HG02884 (cell line): ENCODE results near the gene IRF2BP2.
A peak's percentile ranks its signal among the peaks of the same experiment; 100 is the strongest.

Experiments used
- ATAC-seq: cut with Tn5 transposase; IDR thresholded peaks from one replicate; pipeline ENCODE4 v1.9.1; 2021; ENCODE audit warnings: mild to moderate bottlenecking, moderate library complexity; ENCODE audit not compliant: unreplicated experiment

Gene IRF2BP2

DNA sequence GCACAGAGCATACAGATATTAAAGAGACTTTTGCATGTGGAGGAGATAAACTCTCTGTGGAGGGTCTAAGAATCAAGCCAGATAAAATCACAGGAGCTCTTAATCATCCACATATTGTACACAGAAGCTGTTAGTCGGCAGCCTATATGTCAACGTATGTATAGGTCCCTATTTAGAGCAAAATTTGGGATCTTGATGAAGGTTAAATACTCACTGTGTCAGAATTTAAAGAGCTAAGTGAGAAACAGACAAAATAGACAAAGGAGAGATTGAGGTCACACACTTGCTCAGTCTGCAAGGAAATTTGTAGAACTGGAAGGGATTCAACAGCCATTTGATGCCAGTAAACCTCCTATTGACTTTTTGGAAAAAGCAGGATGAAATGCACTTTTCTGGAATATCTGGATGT, 4.1 kb upstream of the IRF2BP2 start:
- ATAC-seq, result no peak

DNA sequence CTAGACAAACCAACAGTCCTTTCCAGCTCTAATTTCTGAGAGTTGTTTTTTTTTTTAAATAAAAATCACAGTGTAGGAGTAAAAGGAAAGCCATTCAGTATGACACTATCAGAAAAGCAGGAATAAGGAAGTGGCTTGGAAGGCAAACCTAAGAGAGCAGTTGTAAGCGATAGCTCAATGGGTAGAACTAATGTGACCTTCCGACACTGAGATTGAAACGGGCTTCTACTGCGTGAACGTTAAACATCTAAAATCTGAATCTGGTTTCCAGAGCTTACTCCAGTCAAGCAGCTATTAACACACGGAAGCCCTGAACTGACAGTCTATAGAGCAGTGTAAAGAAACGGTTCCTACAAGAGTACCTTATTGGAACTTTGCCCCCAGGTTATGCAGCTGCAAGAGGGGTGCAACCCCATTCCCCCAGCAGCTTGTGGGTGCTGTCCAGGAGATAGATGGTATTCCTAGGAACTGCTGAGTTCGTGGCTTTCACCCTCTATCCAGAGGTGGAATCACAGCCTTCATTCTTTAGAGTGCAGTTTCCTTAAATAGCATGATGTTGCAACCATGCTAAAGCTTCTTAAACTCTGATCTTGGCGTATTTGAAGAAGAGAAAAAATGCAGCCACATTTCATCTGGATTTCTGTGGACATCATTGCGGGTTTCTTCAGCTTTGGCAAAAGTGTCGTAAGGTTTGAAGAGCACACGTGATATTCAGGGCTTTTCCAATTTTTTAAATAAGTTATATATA, 3.3 kb upstream of the IRF2BP2 start:
- no peak for ATAC-seq

DNA sequence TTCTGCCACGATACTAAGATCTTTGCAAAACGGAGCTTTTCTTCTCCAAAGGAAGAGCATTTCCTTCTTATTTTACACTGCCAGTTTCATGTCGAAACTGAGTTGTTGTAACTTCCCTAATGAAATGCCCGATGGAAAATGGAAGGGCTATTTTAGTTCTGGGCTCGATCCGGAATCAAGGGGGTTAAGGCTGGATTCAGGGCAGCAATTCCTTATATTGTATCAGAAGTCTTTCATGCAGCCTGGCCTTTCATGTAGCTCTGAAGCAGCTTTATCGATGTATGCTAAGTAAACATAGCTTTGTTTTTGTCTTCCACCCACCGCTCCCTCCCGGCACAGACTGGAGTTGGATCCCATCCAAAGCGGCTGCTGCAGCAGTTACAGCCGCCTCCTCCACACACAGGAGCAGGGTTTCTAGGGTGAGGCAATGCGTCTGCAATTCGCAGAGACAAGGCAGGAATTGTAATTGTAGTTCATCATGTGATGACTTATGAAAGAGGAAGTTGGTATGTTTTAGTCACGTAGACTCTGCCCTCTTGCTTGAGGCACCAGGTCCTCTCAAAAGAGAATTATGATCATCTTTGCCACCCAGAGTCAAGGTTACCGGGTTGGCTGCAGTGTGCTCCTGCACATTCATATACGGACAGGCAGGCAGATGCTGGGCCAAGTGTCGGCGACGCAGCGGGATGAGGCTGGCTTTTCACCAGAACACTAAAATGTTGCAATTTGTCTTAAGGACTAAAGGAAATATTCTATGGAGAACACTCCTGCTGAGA, 2.6 kb upstream of the IRF2BP2 start:
- ATAC-seq, result peak; percentile 33

DNA sequence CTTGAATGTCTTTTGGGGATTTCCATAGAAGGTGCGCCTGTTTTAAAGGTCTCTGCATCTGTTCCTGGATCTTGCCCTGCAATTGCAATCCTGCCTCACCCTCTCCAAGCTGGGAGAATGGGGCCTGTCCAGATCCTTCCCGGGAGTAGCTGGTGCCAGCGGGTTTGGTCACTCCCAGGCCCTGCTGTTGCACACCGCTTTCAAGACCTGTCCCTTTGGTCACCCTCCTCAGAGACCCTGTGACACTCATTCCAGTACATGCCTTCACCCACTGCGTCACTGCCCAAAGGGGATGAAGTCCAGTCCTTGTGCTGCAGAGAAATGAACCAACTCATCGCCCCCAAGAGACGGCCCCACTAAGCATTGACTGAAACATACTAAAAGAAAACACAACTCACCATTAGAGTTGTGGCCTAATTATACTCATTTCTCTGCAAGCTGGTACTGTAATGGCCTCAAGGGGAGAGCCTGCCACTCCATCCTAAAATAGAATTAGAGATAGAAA, 1.9 kb upstream of the IRF2BP2 start:
- ATAC-seq, result no peak

DNA sequence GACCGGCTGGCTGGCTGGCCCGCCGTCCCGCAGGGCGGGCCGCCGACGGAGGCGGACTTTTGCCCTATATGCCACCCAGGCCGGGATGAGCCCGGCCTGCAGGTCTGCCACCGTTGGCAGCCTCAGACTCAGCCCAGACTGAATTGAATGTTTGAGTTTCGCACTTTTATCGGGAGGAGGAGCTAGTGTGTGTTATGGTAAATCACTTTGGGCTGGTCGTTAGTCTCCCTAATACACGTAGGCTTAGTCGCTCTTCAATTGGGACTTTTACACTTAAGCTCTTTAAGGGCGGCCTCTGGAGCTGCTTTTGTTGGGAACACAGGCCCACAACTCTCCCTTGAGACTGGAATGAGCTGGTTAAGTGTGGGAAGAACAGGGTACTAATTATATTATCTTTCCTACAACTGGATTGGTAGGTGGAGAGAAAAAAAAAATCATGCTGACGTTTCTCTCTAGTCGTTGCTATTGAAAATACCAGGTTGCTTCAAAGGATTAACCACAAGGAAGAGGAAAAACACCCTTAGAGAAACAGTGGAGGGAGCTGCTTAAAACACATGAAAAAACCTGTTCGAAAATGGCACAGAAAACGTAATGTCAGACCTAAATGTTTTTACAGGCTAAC, 1.4 kb upstream of the IRF2BP2 start:
- ATAC-seq, result peak; percentile 15

DNA sequence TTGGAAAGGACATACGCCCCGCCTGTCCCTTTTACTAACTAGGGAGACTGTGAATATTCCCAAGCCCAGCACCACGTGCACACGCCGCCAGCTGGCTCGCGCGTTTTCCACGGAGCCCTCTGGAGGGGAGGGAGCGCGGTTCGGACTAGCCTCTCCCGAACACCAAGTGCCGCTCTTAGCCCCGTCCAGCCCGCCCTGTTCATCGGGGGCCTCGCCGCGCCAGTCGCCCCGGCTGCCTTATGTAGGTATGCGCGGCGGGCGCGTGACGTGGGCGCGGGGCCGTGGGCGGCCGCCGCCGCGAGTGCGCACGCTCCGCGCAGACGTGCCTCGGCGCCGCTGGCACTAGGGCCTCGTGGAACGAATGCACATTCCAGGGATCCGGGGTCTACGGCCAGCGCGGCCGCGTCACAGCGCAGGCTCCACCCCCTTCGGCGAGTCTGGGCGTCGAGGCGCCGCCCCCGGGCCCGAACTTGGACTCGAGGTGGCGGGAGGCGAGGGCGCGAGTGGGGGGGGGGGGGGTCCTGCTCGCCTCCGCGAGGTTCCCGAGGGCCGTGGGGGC, 767 bp upstream of the IRF2BP2 start:
- peak; percentile 43 for ATAC-seq

DNA sequence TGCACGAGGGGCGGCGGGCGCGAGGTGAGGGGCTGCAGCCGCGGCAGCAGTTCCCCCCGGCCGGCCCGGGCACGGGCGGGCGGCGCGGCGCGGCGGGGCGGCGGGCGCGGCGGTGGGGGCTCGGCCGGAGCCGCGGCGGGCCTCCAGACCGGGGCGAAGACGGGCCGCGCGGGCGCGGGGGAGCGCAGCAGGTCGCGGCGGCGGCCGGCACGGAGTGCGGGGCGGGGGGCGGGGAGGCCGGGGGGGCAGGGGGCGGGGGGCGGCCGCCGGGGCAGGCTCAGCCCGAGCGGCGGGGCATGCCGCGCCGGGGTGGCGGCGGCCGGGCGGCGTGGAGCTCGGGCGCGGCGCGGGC, 311 bp downstream of the IRF2BP2 start:
- no peak for ATAC-seq

DNA sequence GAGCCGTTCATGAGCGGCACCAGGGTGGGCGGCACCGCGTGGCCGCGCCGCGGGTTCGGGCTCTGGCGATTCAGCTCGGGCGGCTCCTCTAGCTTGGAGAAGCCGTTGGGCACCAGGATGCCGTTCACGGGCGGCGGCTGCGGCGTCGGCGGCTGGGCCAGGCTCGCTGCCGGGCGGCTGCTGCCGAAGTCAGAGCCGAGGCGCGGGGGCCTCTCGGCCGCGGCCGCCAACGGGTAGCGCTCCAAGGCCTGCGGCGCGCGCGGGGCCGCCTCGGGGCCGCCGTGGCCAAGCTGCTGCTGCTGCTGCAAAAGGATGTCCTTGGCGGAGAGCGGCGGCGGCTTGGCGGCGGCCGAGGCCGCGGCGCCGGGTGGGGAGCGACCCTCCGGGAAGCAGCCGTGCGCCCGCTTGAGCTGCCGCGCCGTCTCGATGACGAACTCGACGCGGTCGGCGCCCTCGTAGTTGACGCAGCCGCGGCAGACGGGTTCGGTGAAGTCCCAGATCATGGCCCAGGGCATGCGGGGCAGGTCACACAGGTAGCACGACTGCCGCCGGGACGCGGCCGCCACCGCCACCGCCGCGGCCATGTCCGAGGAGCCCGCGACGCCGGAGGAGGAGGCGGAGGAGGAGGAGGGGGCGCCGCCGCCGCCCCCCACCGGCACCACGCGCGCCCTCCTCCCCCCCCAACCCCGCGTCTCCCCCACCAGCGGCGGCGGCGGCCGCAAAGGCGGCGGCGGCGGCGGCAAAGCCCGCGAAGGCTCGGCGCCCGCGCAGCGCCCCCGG, 877 bp downstream of the IRF2BP2 start:
- ATAC-seq, result no peak

DNA sequence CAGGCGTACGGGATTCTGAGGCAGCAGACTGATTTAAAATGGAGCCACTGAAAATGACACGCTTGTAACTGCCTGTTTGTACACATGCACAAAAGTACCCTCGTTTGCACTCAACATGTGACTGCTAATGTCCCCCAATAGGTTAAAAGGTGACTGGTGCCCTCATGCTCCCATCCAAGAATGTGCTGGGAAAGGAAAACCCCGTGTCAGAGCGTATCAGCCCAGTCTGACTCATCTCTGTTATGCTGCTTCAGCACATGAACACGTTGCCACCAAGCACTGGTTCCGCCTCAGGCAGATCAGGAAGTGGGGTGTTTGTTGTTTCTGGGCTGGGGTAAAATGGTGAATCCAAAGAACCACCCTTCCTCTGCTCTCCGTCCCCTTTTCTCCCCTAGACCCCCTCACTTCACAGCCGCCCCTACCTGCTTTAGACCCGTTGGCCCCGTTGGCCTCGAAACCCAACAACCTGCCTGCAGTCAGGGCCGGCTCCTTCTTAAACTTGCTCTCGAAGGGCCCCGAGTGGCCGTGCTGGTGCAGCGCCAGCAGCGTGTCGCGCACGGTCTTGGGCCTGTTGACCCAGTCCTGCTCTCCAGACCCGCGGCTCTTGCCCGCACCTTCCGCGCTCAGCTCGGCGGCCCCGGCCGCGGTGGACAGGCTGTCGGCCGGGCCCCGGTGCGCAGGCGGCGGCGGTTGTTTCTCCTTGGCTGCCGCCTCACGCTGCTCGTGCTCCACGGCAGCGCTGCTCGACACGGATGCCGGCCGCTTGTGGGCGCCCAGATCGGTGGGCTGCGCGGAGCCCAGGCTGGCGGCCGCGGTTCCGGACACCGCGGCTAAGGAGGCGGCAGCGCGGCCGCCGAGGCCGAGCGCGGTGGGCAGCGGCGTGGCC, 1.7 kb downstream of the IRF2BP2 start:
- ATAC-seq, result no peak

DNA sequence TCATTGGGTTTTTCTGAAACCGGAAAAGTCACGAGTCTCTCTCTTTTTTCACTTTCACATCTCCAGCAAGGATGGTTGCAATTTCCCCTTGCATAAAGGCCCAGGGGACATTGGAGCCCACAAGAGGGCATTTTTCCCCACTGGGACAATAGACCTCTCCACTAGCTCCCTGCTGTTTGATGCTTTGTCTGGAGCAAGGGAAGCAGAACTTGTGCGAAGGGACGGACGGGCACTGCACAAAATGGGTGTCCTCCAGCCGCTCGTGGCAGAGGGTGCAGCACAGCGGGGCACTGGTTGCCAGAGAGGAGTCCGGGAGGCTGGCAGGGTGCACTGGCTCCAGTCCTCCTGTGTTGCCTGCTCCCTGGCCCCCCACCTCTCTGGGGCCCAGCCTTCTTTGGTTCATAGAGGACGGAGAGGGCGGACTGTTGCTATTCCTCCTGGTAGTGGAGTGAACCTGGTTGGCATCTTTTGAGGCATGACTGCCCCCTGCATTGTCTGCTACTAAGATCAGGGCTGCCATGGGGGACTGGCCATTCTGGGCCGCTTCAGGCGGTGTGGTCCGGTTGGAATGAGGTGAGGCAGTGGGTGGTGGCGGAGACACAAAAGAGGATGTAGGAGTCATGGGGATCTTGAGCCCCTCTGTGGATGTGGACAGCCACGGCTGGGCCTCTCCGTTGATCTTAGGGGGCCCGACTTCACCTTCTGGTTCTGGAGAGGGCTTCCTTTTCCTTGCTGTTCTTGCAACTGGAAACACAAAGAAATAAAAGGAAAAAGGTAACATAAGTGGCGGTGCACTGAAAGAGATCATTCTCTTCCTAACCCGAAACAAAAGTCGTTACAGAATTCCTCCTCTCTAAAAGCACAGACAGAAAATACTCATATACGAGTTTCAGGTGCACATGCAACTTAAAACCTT, 2.6 kb downstream of the IRF2BP2 start:
- ATAC-seq, result no peak

DNA sequence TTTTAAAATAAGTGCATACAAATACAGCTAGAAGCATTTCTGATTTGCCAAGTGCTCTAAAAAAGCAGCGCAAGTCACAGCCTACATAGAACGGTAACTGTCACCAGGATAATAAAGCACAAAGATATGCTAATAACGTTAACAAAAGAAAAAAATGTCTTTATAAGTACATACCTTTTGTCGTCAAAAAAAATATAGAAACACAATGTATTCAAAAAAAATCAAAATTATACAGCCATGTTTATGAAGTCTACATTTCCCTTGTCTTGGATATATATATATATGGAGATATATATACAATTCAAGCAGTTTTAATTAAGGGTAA, 3.2 kb downstream of the IRF2BP2 start:
- ATAC-seq, result no peak

DNA sequence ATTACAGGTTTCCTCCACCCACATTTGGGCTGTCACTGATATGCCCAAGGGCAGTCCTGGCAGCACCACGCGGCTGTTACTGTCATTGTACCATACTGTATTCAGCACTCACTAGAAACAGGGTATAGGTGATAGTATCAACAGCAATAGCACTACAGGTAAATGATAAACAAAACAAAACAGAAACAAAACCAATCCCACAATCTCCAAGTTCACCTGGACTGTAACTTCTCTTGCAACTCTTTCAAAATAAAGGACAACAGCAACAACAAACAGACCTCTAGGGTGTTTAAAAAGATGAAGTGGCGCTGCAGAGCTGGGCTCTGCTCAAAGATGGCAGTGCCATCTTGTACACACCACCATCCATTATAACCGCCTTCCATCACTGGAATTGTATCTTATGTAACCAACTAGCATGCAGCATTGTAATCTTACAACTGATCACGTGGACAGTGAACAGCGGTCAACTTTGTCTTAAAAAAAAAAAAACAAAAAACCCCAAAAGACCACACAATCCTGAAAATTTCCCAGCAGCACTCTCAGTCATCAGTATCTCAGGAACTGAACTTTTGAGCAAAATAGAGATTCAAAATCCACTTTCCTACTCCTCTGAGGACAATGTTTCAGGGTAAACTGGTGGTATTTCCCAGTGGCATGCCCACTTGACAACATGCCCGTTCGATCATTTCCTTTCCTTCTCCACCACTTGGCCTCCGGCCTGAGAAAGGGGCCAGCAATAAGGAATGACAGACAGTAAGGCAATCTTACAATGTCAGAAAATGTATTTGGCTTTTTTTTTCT, 3.8 kb downstream of the IRF2BP2 start:
- no peak for ATAC-seq

DNA sequence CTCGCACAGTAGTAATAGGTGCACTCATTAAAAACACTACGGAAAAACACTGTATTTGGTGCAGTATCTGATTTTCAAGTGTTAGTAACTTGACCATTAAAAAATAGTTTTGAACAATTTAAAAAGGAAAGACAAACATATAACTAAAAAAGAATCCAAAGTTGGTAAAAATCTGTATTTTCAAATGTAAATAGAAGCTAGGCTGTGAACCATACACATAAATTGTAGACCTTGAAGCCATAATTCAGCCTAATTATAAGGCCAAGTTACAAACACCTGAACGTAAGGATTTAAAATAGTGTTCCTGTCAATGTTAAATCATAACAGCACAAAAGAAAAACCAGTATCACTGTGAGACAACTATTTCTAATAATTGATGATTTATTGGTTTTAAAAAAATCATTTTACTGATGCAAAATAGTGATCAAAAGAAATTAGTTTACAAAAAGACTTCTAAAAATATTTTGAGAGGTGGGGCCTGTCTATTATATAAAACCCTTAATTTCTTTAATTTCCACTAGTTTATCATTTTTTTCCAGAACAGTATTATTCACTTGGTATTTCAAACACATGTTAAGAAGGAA, 4.5 kb downstream of the IRF2BP2 start:
- no peak for ATAC-seq

DNA sequence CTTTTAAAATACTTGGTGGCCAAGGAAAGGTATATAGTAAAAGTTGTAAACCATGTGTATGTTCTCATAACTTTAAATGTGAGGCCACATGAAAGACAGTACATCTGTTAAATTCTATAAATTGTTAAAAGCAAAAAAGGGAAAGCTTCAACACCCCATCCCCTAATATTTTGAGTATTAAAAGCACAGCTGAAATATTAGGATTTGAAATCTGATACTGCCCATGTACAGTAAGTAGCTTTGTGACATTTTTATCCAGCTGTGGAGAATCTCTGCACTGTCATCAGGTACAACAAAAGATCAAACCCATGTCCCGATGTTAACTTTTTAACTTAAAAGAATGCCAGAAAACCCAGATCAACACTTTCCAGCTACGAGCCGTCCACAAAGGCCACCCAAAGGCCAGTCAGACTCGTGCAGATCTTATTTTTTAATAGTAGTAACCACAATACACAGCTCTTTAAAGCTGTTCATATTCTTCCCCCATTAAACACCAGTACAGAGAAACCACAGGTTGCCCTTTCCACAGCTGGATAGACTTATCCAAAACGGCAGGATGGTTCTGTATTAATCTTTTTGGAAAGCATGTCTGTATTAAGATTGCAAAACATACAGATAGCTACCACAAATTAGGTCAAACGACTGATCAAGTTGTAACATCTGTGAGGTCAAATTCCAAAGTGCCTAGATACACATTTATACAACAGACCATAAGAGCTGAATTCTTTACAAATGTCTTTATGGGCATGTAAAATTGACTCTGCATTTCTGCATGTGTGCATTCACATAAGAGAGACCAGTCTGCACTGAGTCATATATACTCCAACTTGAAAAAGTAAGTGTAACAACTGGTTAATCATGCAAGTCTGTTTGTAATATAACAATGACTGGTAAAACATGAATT, 5.2 kb downstream of the IRF2BP2 start:
- no peak for ATAC-seq

DNA sequence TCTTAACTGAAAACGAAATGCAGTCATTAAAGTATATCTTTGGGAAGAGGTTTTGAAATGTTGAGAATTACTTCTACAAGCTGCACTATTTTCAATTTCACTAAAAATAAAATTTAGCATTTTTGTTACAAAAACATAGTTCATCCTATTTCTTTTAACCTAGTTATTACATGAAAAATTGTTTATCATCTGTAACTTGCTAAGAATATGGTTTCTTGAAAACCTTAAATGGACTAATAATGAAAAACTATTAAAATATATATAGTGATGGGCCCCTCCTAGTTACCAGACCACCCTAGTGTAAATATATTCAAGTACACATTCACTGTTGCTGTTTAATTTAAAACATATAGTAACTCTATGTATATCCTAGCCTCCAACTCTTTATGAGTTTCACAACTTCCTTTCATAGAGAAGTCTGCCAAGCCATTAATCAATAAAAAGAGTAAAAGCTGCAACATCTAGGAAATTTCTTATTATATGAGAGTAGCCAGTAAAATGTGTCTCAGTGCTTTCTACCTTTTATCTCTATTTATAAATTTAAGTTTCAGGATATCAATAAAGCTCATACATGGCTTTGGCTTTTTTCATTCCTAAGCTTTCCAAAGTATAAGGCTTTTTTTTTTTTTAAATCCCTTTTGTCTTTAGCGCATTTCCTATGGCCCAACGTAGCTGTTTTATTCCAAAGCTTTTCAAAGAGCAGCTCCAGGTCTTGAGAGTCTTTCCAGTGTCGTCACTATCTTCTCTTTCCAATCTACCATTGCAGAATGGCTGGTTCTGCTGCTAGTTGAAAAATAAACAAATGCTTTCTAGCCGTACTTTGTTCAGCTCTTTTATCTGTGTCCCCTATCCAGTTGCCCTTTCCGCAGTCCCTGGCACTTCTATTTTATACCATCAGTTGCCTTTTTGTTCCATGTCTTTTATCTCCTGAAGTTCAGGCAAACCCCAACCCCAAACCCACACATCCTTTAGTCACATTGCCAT, 6.5 kb downstream of the IRF2BP2 start:
- ATAC-seq, result no peak
